PFSK-1 (cell line): Measurements from ENCODE around the gene MAGEC1. TPM values are rescaled to one million over a fixed set of nuclear protein-coding genes. Genes with fewer than 3 reads are reported as not detected.

Experiments used
- FOXP2 ChIP-seq: optimal IDR thresholded peaks from 2 replicates; pipeline ENCODE3; 2011; ENCODE audit warnings: borderline replicate concordance, control low read depth, inconsistent platforms; ENCODE audit not compliant: insufficient read depth; ENCODE audit errors: extremely low read length, extremely low read depth
- POLR2AphosphoS5 ChIP-seq: IDR thresholded peaks from 2 replicates; pipeline ENCODE4 v1.6.1; 2012; ENCODE audit warnings: low read depth, mild to moderate bottlenecking, control low read depth, low read length, moderate library complexity
- SIN3A ChIP-seq: IDR thresholded peaks from 2 replicates; pipeline ENCODE4 v1.6.1; 2012; ENCODE audit warnings: mild to moderate bottlenecking, low read length, moderate library complexity, borderline replicate concordance; ENCODE audit not compliant: insufficient read depth
- TAF1 ChIP-seq: IDR thresholded peaks from 2 replicates; pipeline ENCODE4 v1.6.1; 2012; ENCODE audit warnings: low read length, control low read depth, borderline replicate concordance; ENCODE audit not compliant: insufficient read depth
- polyA plus RNA-seq: library from polyadenylated mRNA; unstranded; fragments of >200 nt; gene quantifications from one replicate; pipeline ENCODE4 v1.2.1, GENCODE V29; 2012; ENCODE audit warnings: low read depth, missing spikeins; ENCODE audit not compliant: insufficient read length
- TF ChIP-seq, protein P1 (sequence below), 2 experiments: IDR thresholded peaks; 2 replicates each; pipeline versions ENCODE4 v1.6.1 to v1.8.0; 2011 to 2012; ENCODE audit warnings: low read depth in 2 of 2, low read length in 2 of 2, control low read depth in 1 of 2, inconsistent platforms in 1 of 2, mild to moderate bottlenecking in 1 of 2, moderate library complexity in 1 of 2; ENCODE audit not compliant: insufficient read depth in 1 of 2

MAGEC1 gene
- polyA plus RNA-seq, result not detected

GRCh38 chrX:141903400-141904155, at the start of gene MAGEC1:
MAGEC1 (plus strand) TSS chrX:141903894; CDS start chrX:141905073, 1,179 bp downstream.
- TF ChIP-seq FOXP2 (no peak), POLR2AphosphoS5 (no peak), TAF1 (no peak), SIN3A (no peak)
- TF ChIP-seq, protein P1, sequence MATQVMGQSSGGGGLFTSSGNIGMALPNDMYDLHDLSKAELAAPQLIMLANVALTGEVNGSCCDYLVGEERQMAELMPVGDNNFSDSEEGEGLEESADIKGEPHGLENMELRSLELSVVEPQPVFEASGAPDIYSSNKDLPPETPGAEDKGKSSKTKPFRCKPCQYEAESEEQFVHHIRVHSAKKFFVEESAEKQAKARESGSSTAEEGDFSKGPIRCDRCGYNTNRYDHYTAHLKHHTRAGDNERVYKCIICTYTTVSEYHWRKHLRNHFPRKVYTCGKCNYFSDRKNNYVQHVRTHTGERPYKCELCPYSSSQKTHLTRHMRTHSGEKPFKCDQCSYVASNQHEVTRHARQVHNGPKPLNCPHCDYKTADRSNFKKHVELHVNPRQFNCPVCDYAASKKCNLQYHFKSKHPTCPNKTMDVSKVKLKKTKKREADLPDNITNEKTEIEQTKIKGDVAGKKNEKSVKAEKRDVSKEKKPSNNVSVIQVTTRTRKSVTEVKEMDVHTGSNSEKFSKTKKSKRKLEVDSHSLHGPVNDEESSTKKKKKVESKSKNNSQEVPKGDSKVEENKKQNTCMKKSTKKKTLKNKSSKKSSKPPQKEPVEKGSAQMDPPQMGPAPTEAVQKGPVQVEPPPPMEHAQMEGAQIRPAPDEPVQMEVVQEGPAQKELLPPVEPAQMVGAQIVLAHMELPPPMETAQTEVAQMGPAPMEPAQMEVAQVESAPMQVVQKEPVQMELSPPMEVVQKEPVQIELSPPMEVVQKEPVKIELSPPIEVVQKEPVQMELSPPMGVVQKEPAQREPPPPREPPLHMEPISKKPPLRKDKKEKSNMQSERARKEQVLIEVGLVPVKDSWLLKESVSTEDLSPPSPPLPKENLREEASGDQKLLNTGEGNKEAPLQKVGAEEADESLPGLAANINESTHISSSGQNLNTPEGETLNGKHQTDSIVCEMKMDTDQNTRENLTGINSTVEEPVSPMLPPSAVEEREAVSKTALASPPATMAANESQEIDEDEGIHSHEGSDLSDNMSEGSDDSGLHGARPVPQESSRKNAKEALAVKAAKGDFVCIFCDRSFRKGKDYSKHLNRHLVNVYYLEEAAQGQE (IDR thresholded peaks at IDR 0.05; ENCODE audit: insufficient read depth in 1 of 2, low read depth in 2 of 2, low read length in 2 of 2), result no peak

DNA sequence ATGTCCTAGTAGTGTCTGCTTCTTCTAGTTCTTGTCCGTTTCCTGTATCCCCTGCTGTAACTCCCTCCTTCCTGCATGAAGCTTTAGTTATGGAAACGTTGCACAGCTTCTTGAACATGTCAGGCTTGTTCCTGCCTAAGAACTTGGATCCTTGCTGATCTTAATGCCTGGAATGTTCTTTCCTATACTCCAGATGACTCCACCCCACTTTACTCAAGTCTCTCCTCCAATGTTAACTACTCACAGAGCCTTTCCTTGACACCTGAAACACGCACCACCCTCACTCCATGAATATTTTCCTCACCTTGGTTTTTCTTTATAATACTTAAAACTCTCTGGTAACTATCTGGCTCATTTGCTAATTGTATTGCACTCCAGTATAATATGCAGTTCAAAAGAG, 46.2 kb upstream of the MAGEC1 start:
- TF ChIP-seq, protein P1 (IDR thresholded peaks at IDR 0.05; ENCODE audit: insufficient read depth in 1 of 2, low read depth in 2 of 2, low read length in 2 of 2), result no peak
- TF ChIP-seq POLR2AphosphoS5, result no peak
- TF ChIP-seq FOXP2, result no peak
- no peak for TF ChIP-seq TAF1
- no peak for TF ChIP-seq SIN3A

DNA sequence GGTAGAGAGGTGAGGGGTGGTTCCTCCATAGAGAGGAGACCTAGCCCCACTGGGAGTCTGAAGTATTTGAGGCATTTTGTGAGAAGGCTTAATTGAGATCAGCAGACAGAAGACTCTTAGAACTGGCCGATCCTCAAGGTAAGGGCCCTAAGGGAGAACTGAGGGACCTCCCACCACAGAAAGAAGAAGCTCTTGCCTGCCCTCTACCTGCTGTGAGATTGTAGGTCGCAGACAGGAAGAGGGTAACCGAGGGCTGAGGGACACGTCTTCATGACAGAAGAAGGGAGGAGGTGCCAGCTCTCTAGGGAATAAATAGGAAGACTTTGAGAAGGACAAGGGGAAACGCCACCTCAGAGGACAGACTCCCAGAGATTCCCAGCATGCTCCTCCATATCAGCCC, 24.1 kb upstream of the MAGEC1 start:
- TF ChIP-seq TAF1, result no peak
- TF ChIP-seq FOXP2, result no peak
- TF ChIP-seq, protein P1 (IDR thresholded peaks at IDR 0.05; ENCODE audit: insufficient read depth in 1 of 2, low read depth in 2 of 2, low read length in 2 of 2), result no peak
- TF ChIP-seq POLR2AphosphoS5, result no peak
- TF ChIP-seq SIN3A, result no peak

GRCh38 chrX:141894733-141895132, 9.0 kb upstream of the MAGEC1 start:
- no peak for TF ChIP-seq POLR2AphosphoS5
- TF ChIP-seq, protein P1 (IDR thresholded peaks at IDR 0.05; ENCODE audit: insufficient read depth in 1 of 2, low read depth in 2 of 2, low read length in 2 of 2), result no peak
- no peak for TF ChIP-seq TAF1
- TF ChIP-seq SIN3A, result no peak
